DMS 273 (cell line): ENCODE data around the gene KRT83.

Experiments
- DNase-seq: peaks from one replicate; lab custom pipeline; 2025; ENCODE audit not compliant: unreplicated experiment; lab: John Stamatoyannopoulos, UW

The KRT83 gene

GRCh38 chr12:52267266-52267665, 53.9 kb downstream of the KRT83 start:
- DNase-seq, result no peak

- no peak for DNase-seq
These were observed 54.7 kb downstream of the KRT83 start for GRCh38 chr12:52266514-52266913.

GRCh38 chr12:52264435-52264825, 56.8 kb downstream of the KRT83 start:
- no peak for DNase-seq
